ENCODE data around the gene TBC1D22A.
"Not testable (repeated sequence)": the region's sequence is repeated elsewhere in the genome, so short reads cannot be mapped to it uniquely, and the experiment has no call there.

The TBC1D22A gene

GRCh38 chr22:46809153-46809885 is 46.9 kb downstream of the TBC1D22A start:
- no peak for FAIRE-seq
- DNase-seq (ENCODE audit: insufficient read length, low spot score), result no peak

GRCh38 chr22:46810856-46811786 is 48.7 kb downstream of the TBC1D22A start:
- no peak for FAIRE-seq

GRCh38 chr22:46812034-46812605 is 49.7 kb downstream of the TBC1D22A start:
- no peak for DNase-seq (ENCODE audit: insufficient read length, low spot score)
- FAIRE-seq, result no peak

More at GRCh38 chr22:46810856-46811786, 48.7 kb downstream of the TBC1D22A start:
- DNase-seq (ENCODE audit: insufficient read length, low spot score), result no peak

- no peak for DNase-seq (ENCODE audit: insufficient read length, low spot score)
- FAIRE-seq, result no peak
These were observed 50.3 kb downstream of the TBC1D22A start for GRCh38 chr22:46812788-46813187.

GRCh38 chr22:46813816-46814597 is 51.6 kb downstream of the TBC1D22A start:
- no peak for FAIRE-seq
- DNase-seq (ENCODE audit: insufficient read length, low spot score), result no peak

- FAIRE-seq (no peak), DNase-seq (ENCODE audit: insufficient read length, low spot score) (no peak)
These were observed 52.7 kb downstream of the TBC1D22A start for GRCh38 chr22:46815132-46815531.

GRCh38 chr22:46815559-46815895 is 53.1 kb downstream of the TBC1D22A start:
- FAIRE-seq (no peak), DNase-seq (ENCODE audit: insufficient read length, low spot score) (no peak)

GRCh38 chr22:46815896-46816731 is 53.7 kb downstream of the TBC1D22A start:
- FAIRE-seq (no peak), DNase-seq (ENCODE audit: insufficient read length, low spot score) (no peak)

- FAIRE-seq; DNase-seq (ENCODE audit: insufficient read length, low spot score): not testable (repeated sequence)
These were observed 54.9 kb downstream of the TBC1D22A start for GRCh38 chr22:46817390-46817789.

GRCh38 chr22:46823248-46823647 is 60.8 kb downstream of the TBC1D22A start:
- no peak for FAIRE-seq

GRCh38 chr22:46823654-46824053 is 61.2 kb downstream of the TBC1D22A start:
- DNase-seq (ENCODE audit: insufficient read length, low spot score) (no peak), FAIRE-seq (no peak)

More at GRCh38 chr22:46823248-46823647, 60.8 kb downstream of the TBC1D22A start:
- DNase-seq (ENCODE audit: insufficient read length, low spot score), result no peak

GRCh38 chr22:46824344-46824909 is 62.0 kb downstream of the TBC1D22A start:
- DNase-seq (ENCODE audit: insufficient read length, low spot score), result no peak
- FAIRE-seq, result no peak

GRCh38 chr22:46824980-46825544 is 62.6 kb downstream of the TBC1D22A start:
- no peak for DNase-seq (ENCODE audit: insufficient read length, low spot score)
- no peak for FAIRE-seq

- DNase-seq (ENCODE audit: insufficient read length, low spot score) (no peak), FAIRE-seq (no peak)
These were observed 64.1 kb downstream of the TBC1D22A start for GRCh38 chr22:46826438-46827135.

- DNase-seq (ENCODE audit: insufficient read length, low spot score) (no peak), FAIRE-seq (no peak)
These were observed 64.8 kb downstream of the TBC1D22A start for GRCh38 chr22:46827136-46827780.

- FAIRE-seq (peak; percentile 4), DNase-seq (ENCODE audit: insufficient read length, low spot score) (no peak)
These were observed 65.3 kb downstream of the TBC1D22A start for GRCh38 chr22:46827781-46828180.

GRCh38 chr22:46828323-46828900 is 66.0 kb downstream of the TBC1D22A start:
- no peak for FAIRE-seq
- DNase-seq (ENCODE audit: insufficient read length, low spot score), result no peak

Measured in HTR-8/SVneo (cell line).